Measurements from ENCODE around the gene ENO3.

The ENO3 gene

GRCh38 chr17:4936436-4936835, 14.5 kb upstream of the ENO3 start:
- in situ Hi-C loops (cut with MboI; ENCODE audit: low sequenced_read_pairs) = no loop called here

DNA sequence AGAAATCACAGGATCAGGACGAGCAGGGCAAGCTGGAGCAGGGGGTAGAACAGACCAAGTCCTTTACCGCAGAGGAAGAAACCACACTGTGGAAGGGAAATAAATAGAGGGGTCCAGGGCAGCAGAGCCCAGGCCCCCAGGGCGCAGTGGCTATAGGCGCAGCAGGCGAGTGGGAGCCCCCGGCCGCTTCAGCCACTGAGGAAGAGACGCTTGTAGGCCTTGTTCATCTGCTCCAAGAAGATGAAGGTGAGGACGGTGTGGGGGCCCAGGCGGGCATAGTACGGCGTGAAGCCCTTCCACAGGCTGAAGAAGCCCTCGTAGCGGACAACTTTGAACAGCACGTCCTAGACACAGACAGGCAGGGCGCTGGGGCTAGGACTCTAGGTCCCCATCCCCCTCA, 13.4 kb upstream of the ENO3 start:
- in situ Hi-C loops (cut with MboI; ENCODE audit: low sequenced_read_pairs) = no loop called here

- in situ Hi-C loops (cut with MboI; ENCODE audit: low sequenced_read_pairs) = no loop called here
Observed at GRCh38 chr17:4938069-4938491, 12.8 kb upstream of the ENO3 start.

DNA sequence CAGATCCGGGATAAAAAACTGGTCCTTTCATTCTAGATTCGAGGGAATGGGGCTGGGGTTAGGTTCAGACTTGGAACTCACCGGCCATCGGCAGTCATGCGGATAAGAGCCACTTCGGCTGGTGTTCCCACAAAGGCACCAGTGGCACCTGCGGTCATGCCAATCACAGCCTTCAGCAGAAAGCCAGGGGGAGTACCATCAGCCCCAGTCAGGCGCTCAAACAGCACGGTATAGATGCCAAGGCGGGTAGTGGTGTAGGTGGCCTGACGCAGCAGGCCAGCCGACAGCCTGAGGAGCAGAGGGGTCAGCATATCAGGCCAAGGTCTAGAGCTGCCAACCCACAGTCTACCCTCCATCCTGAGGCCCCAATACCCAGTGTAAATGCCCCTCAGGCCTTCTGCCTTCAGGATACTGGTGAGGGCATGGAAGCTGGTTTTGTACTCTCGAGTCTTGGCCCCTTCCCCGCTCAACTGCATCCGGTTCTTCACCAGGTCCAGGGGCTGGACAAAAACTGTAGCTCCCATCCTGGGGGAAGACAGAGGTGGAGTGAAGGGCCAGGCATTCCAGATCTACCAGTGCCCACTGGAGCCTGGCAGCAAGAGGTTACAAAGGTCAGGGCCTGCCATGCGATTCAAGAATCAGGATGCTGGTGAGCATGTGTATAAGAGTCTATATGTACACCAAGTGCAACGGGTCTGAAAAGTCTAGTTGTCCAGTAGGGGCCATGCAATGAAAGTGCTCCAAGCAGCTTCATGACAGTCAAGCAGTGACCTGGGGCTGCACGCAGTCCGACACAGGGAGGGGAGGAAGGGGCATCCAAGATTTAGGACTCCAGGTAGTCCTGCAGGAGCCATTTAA, 12.0 kb upstream of the ENO3 start:
- in situ Hi-C loops (cut with MboI; ENCODE audit: low sequenced_read_pairs) = no loop called here

GRCh38 chr17:4939546-4939795, 11.4 kb upstream of the ENO3 start:
- in situ Hi-C loops (cut with MboI; ENCODE audit: low sequenced_read_pairs) = no loop called here

GRCh38 chr17:4939796-4940554, 10.9 kb upstream of the ENO3 start, which contains the start of the genes RNF167 and SLC25A11:
Gene RNF167, plus strand, starts transcription at chr17:4940268. Its CDS starts 642 bp downstream, at chr17:4940910.
Gene SLC25A11, minus strand, starts transcription at chr17:4940046. Its CDS starts 136 bp downstream, at chr17:4939910.
- in situ Hi-C loops (cut with MboI; ENCODE audit: low sequenced_read_pairs) = no loop called here

DNA sequence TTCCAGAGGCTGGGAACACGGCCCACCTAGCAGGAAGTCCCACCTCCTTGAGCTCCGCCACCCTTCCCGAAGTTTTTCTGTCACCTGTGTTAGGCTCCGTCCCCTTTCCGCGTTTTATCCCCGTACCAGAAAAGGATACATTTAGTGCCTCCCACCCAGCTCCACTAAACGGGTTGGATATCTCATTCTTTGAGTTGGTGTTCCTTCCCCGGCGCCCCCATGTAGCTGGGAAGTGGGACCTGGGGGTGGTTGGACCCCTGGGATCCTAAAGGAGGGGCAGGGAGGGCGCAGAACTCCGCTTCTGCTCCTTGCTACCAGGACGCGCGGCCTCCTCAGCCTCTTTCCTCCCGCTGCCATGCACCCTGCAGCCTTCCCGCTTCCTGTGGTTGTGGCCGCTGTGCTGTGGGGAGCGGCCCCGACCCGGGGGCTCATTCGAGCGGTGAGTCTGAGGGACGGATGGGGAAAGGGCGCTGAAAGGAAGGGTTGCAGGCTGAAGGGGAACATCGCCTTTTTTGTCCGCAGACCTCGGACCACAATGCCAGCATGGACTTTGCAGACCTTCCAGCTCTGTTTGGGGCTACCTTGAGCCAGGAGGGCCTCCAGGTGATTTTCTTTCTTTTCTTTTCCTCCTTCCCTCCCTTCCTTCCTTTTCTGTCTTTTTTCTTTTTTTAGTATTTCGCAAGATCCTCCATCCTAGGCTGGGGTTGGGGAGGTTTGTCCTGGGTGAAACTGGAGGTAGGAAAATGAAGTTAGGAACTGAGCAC, 10.2 kb upstream of the ENO3 start:
- in situ Hi-C loops (cut with MboI; ENCODE audit: low sequenced_read_pairs) = no loop called here

GRCh38 chr17:4941319-4941610, 9.7 kb upstream of the ENO3 start:
- in situ Hi-C loops (cut with MboI; ENCODE audit: low sequenced_read_pairs) = no loop called here

GRCh38 chr17:4942760-4943508, 8.0 kb upstream of the ENO3 start:
- in situ Hi-C loops (cut with MboI; ENCODE audit: low sequenced_read_pairs) = no loop called here

GRCh38 chr17:4944163-4944553, 6.8 kb upstream of the ENO3 start:
- in situ Hi-C loops (cut with MboI; ENCODE audit: low sequenced_read_pairs) = no loop called here

GRCh38 chr17:4944554-4945175, 6.3 kb upstream of the ENO3 start:
- in situ Hi-C loops (cut with MboI; ENCODE audit: low sequenced_read_pairs) = no loop called here

DNA sequence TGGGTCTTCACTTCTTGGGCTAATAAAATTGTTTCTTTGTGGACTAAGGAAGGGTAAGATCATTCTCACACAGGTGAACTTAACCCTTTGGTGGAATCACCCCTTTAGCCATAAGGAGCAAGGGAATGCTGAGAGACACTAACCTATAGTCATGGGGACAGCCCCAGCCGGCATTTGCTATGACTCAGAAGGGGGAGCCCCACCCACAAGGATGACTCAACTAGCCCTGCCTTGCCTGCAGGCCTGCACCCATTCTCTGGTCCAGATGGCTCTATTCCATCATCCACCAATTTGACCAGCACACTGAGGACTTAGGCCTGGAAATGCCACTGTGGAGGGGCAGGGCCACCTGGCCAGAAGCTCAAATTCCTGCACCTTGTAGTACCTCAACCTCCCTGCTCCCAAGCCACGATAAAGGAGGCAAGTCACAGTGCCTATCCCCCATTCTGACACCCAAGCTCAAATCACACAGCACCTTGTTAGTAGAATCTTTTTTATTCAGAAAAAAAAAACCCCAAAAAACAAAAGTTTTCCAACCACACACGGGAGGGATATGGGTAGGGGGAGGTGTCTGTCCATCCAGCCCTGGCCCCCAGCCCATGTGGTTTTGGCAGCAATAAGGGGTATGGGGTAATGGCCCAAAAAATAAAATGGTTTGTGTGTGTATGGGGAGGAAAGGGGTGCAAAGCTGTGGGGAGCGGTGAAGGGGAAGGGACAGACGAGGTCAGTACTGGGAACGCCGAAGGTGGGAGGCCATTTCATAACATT, 5.6 kb upstream of the ENO3 start:
- in situ Hi-C loops (cut with MboI; ENCODE audit: low sequenced_read_pairs) = no loop called here

DNA sequence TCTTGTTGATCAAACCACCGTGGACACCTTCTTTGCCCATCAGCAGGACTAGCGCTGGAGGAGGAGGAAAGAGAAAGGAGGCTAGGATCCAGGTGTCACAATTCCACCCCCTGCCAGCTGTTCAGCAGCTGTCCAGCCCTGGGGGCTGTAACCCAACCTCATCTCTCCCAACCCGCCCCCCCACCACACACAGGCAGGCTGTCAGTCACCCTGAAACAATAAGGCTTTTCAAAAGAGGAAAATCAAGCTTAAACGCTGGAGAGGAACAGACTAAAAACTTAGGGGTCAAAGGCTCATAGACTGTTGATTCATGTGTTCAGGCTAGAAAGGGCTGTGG, 5.0 kb upstream of the ENO3 start:
- in situ Hi-C loops (cut with MboI; ENCODE audit: low sequenced_read_pairs) = no loop called here

DNA sequence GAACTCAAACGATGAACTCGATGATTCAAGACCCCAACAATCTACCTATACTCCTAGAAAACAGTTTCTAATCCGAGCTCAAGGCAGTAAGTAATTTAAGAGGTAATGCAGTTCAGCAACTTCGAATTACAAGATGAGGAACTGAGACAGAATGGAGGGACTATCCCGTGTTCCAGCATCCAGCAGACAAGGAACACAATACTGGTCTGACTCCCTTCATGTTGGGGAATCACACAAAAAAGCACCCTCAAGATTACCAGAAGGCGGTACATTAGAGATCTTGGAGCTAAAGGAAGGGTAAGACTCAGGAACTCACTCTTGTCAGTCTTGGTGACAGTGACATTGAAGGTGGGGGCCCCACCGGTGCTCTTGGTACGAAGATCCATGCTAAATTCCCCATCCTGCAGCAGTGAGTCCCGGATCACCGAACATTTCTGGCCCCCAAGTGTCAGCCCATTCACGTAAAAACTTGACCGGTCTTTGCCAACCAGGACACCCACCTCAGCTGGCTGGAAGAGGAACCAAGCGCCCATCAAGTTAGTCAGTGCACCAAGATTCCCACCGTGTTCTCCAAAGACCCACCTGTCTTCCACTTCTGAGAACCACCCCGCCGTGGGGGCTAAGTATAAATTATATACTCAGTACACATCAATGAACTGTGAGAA, 4.5 kb upstream of the ENO3 start:
- in situ Hi-C loops (cut with MboI; ENCODE audit: low sequenced_read_pairs) = no loop called here

DNA sequence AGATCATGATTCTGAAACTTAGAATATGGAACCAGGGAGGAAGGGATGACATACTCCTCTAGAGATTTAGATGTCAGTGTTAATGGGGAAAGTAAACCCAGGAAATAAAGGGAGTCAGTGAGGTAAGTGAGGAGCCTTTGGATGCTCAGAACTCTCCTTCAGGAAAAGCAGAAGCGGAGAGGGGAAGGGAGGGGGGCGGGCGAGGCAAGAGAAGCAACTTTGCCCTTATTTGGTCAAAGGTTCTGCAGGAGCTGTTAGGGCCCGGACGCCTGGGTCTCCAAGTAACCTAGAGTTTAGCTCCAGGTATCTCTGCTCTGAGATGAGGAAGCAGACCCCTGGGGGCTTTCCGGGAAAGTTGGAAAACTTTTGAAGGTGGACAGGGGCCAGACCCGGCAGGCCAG, 3.9 kb upstream of the ENO3 start:
- in situ Hi-C loops (cut with MboI; ENCODE audit: low sequenced_read_pairs) = no loop called here

- in situ Hi-C loops (cut with MboI; ENCODE audit: low sequenced_read_pairs) = no loop called here
Observed at GRCh38 chr17:4947411-4948165, 3.3 kb upstream of the ENO3 start.

DNA sequence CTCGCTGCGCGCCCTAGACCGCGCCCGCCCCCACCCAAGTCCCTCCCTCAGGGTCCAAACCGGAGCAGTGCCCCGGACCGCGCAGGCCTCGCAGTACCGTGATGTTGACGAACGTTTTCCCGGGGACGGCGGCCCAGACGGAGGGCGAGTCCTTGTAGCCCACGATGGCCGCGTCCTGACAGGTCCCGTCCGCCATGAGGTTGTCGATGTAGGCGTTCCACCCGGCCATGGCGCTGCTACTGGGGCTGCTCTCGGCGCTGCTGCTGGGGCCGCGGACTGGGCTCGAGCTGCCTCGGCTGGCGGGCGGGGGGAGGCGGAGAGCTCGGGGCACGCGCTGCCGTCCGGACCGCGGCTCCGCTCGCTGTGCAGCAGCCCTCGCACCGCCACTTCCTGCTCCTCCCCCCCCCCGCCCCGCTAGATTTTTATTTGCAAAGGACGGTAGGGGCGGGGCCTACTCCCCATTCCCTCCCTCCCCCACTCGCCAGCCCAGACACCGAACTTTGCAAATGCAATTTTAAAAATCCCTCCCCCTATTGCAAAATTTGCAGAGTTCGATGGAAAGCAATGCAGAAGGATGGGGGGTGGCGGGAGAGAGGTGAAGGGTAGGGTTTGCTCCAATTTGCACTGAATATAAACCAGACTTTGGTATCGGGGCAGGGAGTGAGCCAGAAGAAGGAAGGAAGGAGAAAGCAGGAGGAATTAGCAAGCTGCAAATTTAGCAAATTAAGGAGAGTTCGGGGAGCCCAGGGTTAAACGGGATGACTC, 2.6 kb upstream of the ENO3 start, which contains the start of gene PFN1:
Gene PFN1, minus strand, starts transcription at position 365 of the 765 bp plus-strand sequence. Its CDS starts 136 bp downstream, at position 229.
- in situ Hi-C loops (cut with MboI; ENCODE audit: low sequenced_read_pairs) = no loop called here

DNA sequence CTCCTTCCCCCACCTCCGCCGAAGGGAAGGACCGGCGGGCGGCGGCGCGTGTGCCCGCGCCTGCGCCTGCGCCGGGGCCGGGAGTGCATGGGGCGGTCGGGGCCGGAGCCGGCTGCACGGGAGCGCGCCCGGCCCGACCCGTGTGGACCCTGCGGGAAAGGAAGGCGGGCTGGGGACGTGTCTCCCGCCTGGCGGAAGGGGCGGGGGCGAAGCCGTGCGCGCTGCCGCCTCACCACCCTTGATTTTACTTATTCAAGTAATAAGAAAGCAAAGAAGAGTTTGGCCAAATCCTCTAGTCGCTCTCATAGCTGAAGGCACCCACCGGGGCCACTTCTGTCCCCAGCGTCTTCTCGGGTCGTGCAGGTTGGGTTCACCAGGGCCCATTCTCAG, 2.0 kb upstream of the ENO3 start:
- in situ Hi-C loops (cut with MboI; ENCODE audit: low sequenced_read_pairs) = no loop called here
